Glomerular visceral epithelial cell (primary cell): ENCODE data around the gene TMEFF1.

Source experiments
- DNase-seq: peaks from one replicate; pipeline ENCODE4 v3.0.0-alpha.2; 2016; ENCODE audit errors: extremely low spot score

Gene TMEFF1

GRCh38 chr9:100575765-100576386 lies 102.9 kb downstream of the TMEFF1 start:
- DNase-seq: peak; percentile 82

- DNase-seq: no peak
Observed at GRCh38 chr9:100577776-100578448, 105.0 kb downstream of the TMEFF1 start, which contains the start of gene CAVIN4. Gene CAVIN4, plus strand, starts transcription at chr9:100578079. Its CDS starts 65 bp downstream, at chr9:100578144.

GRCh38 chr9:100578610-100579009 lies 105.7 kb downstream of the TMEFF1 start:
- no peak for DNase-seq

GRCh38 chr9:100579665-100580064 lies 106.7 kb downstream of the TMEFF1 start:
- no peak for DNase-seq

- no peak for DNase-seq
Observed at GRCh38 chr9:100580257-100580656, 107.3 kb downstream of the TMEFF1 start.

GRCh38 chr9:100581081-100581480 lies 108.1 kb downstream of the TMEFF1 start:
- DNase-seq: no peak

GRCh38 chr9:100581661-100582060 lies 108.7 kb downstream of the TMEFF1 start:
- no peak for DNase-seq

- no peak for DNase-seq
Observed at GRCh38 chr9:100583014-100583802, 110.3 kb downstream of the TMEFF1 start.

GRCh38 chr9:100584951-100585350 lies 112.0 kb downstream of the TMEFF1 start:
- DNase-seq: no peak

- no peak for DNase-seq
Observed at GRCh38 chr9:100586093-100586492, 113.1 kb downstream of the TMEFF1 start.

- DNase-seq: peak; percentile 51
Observed at GRCh38 chr9:100587375-100587774, 114.4 kb downstream of the TMEFF1 start.

- DNase-seq: no peak
Observed at GRCh38 chr9:100589582-100589981, 116.6 kb downstream of the TMEFF1 start.

GRCh38 chr9:100590481-100590880 lies 117.5 kb downstream of the TMEFF1 start:
- no peak for DNase-seq

GRCh38 chr9:100591139-100591538 lies 118.2 kb downstream of the TMEFF1 start:
- no peak for DNase-seq

GRCh38 chr9:100591639-100592412 lies 118.9 kb downstream of the TMEFF1 start:
- DNase-seq: no peak

GRCh38 chr9:100595391-100596199 lies 122.6 kb downstream of the TMEFF1 start:
- peak; percentile 72 for DNase-seq

- no peak for DNase-seq
Observed at GRCh38 chr9:100597236-100597635, 124.3 kb downstream of the TMEFF1 start.

GRCh38 chr9:100598641-100599145 lies 125.7 kb downstream of the TMEFF1 start:
- peak; percentile 86 for DNase-seq

GRCh38 chr9:100600521-100601079 lies 127.7 kb downstream of the TMEFF1 start:
- no peak for DNase-seq

- DNase-seq: peak; percentile 60
Observed at GRCh38 chr9:100601216-100601615, 128.3 kb downstream of the TMEFF1 start.
